Uterus (tissue), 4 donors: ENCODE results near the gene ZNF524. TPM values are rescaled to one million over a fixed set of nuclear protein-coding genes. Genes with fewer than 3 reads are reported as not detected.
A peak's percentile ranks its signal among the peaks of the same experiment; 100 is the strongest.

Experiments
- DNase-seq, 2 donors: peaks; one replicate each; pipeline ENCODE4 v3.0.0-alpha.2; 2019 to 2020
- H3K27ac ChIP-seq, 2 donors: fragments of 200-600 bp; sonication (generic); 1 replicate in 1 of 2; 2 replicates in 1 of 2; pipeline ENCODE4 v1.5.1; 2016 to 2018
- H3K27me3 ChIP-seq, 2 donors: fragments of 200-600 bp; sonication (generic); one replicate each; pipeline ENCODE4 v1.5.1; 2018 to 2019; ENCODE audit warnings: control low read depth in 1 of 2
- H3K36me3 ChIP-seq, 2 donors: fragments of 200-600 bp; sonication (generic); one replicate each; pipeline ENCODE4 v1.5.1; 2019; ENCODE audit warnings: control low read depth in 1 of 2
- H3K4me1 ChIP-seq, 2 donors: fragments of 200-600 bp; sonication (generic); one replicate each; pipeline ENCODE4 v1.5.1; 2018 to 2019; ENCODE audit warnings: control low read depth in 1 of 2
- H3K4me3 ChIP-seq, 2 donors: fragments of 200-600 bp; sonication (generic); 1 replicate in 1 of 2; 2 replicates in 1 of 2; pipeline ENCODE4 v1.5.1; 2018 to 2019; ENCODE audit warnings: mild to moderate bottlenecking in 1 of 2
- H3K9me3 ChIP-seq, 2 donors: fragments of 200-600 bp; sonication (generic); one replicate each; pipeline ENCODE4 v1.5.1; 2019; ENCODE audit warnings: control low read depth in 1 of 2
- CTCF ChIP-seq, 4 experiments: fragments of 200-600 bp in 2 of 4; fragments of 450-650 bp in 2 of 4; sonication (generic) in 2 of 4; IDR thresholded peaks; one replicate each; pipeline ENCODE4 v1.5.1; 2016 to 2019; ENCODE audit warnings: antibody characterized with exemption in 4 of 4, mild to moderate bottlenecking in 2 of 4, moderate library complexity in 1 of 4
- POLR2A ChIP-seq, 2 donors: fragments of 450-650 bp; IDR thresholded peaks; one replicate each; pipeline ENCODE4 v1.6.1; 2016; ENCODE audit warnings: antibody characterized with exemption in 2 of 2, mild to moderate bottlenecking in 1 of 2, moderate library complexity in 1 of 2
- intact Hi-C: fragments of 100-400 bp; cut with DNase I; formaldehyde crosslinking; loops from one replicate; pipeline ENCODE4 v1.15.1; 2023; ENCODE audit warnings: low total_unique reads
- total RNA-seq, 4 donors: library from RNA; depleted of rRNA in 3 of 4; stranded (reverse); fragments of >200 nt in 3 of 4; gene quantifications; one replicate each; pipeline versions ENCODE4 v1.1.0 to v1.2.4, GENCODE V29; 2014 to 2023
- donor health status: DM: yes; HTN: yes; CAD: no.

Gene ZNF524
- total RNA-seq, 4 donors from 2014 or later, result 5.4 to 20.4 (median 14.6) TPM

- Histone ChIP-seq H3K4me1 (no peaks in the 10 kb centered on the region), H3K9me3 (no peaks in the 10 kb centered on the region), H3K27ac (peak overlapping the region; percentile 90 to 95), H3K36me3 (no peaks in the 10 kb centered on the region), H3K27me3 (no peaks in the 10 kb centered on the region), H3K4me3 (peak overlapping the region in 1 of 2 donors; percentile 77)
- TF ChIP-seq POLR2A (IDR thresholded peaks at IDR 0.05) (no peak), CTCF (IDR thresholded peaks at IDR 0.05) (no peak)
- DNase-seq, result no peak
- intact Hi-C loops, result no loop called here
Observed at GRCh38 chr19:55578761-55579747, 21.0 kb upstream of the ZNF524 start.

- TF ChIP-seq POLR2A (IDR thresholded peaks at IDR 0.05) (no peak), CTCF (IDR thresholded peaks at IDR 0.05) (no peak)
- Histone ChIP-seq H3K27me3 (no peaks in the 10 kb centered on the region), H3K9me3 (no peaks in the 10 kb centered on the region), H3K4me3 (peak overlapping the region; percentile 77 to 93), H3K4me1 (no peaks in the 10 kb centered on the region), H3K27ac (peak overlapping the region; percentile 90 to 95), H3K36me3 (no peaks in the 10 kb centered on the region)
- peak in 1 of 2 donors; percentile 45 for DNase-seq
- intact Hi-C loops, result no loop called here
Observed at GRCh38 chr19:55579766-55580621, 20.1 kb upstream of the ZNF524 start.

GRCh38 chr19:55580628-55581144 is 19.4 kb upstream of the ZNF524 start, which contains the start of gene ZNF579:
ZNF579 (minus strand) TSS chr19:55580848; CDS start chr19:55579639, 1,209 bp downstream.
- Histone ChIP-seq H3K27me3 (no peaks in the 10 kb centered on the region), H3K9me3 (no peaks in the 10 kb centered on the region), H3K27ac (peak within 1 kb of the TSS; percentile 90 to 95), H3K4me3 (peak within 1 kb of the TSS; percentile 77 to 93), H3K36me3 (no peaks in the 10 kb centered on the region), H3K4me1 (no peaks in the 10 kb centered on the region)
- peak in 1 of 2 donors; percentile 11 for TF ChIP-seq POLR2A (IDR thresholded peaks at IDR 0.05)
- no peak for TF ChIP-seq CTCF (IDR thresholded peaks at IDR 0.05)
- DNase-seq, result peak; percentile 87 to 89
- intact Hi-C loops, result no loop called here

GRCh38 chr19:55581145-55581822 is 18.8 kb upstream of the ZNF524 start:
- H3K4me3 ChIP-seq, result peak overlapping the region; percentile 77 to 93
- H3K36me3 ChIP-seq, result no peaks in the 10 kb centered on the region
- H3K27me3 ChIP-seq, result no peaks in the 10 kb centered on the region
- H3K27ac ChIP-seq, result peak overlapping the region; percentile 90 to 95
- TF ChIP-seq CTCF (IDR thresholded peaks at IDR 0.05) (no peak), POLR2A (IDR thresholded peaks at IDR 0.05) (no peak)
- H3K9me3 ChIP-seq, result no peaks in the 10 kb centered on the region
- no peaks in the 10 kb centered on the region for H3K4me1 ChIP-seq
- intact Hi-C loops, result no loop called here
- DNase-seq, result no peak
